ENCODE results near the gene GCA. TPM values are rescaled to one million over a fixed set of nuclear protein-coding genes. Genes with fewer than 3 reads are reported as not detected.
A peak's percentile ranks its signal among the peaks of the same experiment; 100 is the strongest.

GCA gene, protein sequence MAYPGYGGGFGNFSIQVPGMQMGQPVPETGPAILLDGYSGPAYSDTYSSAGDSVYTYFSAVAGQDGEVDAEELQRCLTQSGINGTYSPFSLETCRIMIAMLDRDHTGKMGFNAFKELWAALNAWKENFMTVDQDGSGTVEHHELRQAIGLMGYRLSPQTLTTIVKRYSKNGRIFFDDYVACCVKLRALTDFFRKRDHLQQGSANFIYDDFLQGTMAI
- 1.8 and 2.5 TPM in 2 replicates for polyA plus RNA-seq (2011; rRNA removed)
- polyA minus RNA-seq (2011; rRNA and poly(A)+ RNA removed) = 1.6 TPM in 1 of 2 replicates, not detected in the other

DNA sequence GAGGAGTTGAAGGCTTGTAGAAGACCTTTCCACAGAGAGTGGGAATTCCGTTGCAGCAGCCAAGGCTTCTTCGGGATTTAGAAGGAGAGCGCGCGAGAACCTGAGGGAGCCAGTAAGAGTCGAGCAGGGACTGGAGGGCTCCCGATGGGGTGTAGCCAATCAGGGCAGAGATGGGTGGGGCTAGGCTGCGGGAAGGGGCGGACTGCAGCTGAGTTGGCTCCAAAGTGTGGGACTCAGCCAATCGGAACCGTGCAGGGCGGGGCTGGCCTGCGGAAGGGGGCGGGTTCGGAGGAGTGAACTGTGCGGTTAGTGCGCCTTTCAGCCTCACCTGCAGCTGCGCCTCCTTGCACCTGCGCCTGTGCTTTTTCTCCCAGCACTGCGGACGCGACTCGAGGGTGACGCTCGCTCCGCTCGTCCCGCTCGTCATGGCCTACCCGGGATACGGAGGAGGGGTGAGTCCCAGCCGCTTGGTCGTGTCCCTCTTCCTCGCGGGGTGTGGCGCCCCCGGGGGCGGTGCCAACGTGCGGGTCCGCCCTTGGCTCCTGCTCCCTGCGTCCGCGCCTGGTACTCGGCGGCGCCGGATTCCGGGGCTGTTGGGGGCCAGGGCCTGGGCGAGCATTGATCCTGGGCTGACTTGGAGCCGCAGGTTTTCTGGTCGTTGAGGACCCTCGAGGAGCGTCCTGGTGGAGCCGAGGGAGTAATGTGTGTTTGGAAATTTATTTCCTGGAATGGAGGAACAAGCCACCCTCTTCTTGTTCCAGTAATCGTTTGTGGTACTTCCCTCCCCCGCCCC is at the start of gene GCA:
GCA (plus strand) TSS at position 309 of the 793 bp plus-strand sequence; CDS start at position 426, 117 bp downstream.
- TF ChIP-seq, protein P1, sequence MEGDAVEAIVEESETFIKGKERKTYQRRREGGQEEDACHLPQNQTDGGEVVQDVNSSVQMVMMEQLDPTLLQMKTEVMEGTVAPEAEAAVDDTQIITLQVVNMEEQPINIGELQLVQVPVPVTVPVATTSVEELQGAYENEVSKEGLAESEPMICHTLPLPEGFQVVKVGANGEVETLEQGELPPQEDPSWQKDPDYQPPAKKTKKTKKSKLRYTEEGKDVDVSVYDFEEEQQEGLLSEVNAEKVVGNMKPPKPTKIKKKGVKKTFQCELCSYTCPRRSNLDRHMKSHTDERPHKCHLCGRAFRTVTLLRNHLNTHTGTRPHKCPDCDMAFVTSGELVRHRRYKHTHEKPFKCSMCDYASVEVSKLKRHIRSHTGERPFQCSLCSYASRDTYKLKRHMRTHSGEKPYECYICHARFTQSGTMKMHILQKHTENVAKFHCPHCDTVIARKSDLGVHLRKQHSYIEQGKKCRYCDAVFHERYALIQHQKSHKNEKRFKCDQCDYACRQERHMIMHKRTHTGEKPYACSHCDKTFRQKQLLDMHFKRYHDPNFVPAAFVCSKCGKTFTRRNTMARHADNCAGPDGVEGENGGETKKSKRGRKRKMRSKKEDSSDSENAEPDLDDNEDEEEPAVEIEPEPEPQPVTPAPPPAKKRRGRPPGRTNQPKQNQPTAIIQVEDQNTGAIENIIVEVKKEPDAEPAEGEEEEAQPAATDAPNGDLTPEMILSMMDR (IDR thresholded peaks at IDR 0.05; ENCODE audit: low read depth, low read length) = no peak
- no peaks in the 10 kb centered on the region for H3K27me3 ChIP-seq (ENCODE audit: control insufficient read depth, insufficient read depth, low read length)
- POLR2A ChIA-PET = no interaction called here
- H3K27ac ChIP-seq (ENCODE audit: low read depth, low read length) = no peak within 1 kb of the TSS
- H3K4me3 ChIP-seq (ENCODE audit: low read depth, low read length) = peak within 1 kb of the TSS; percentile 82
- peaks cover 5% of the 10 kb centered on the region; the same call in 1 of the 2 replicates for H3K9me3 ChIP-seq (ENCODE audit: control insufficient read depth, insufficient read depth, low read length)
- peak; percentile 70 for DNase-seq (ENCODE audit: low read depth, low spot score)
- CTCF ChIA-PET = interaction anchor here (1.8 kb wide), 1 partner anchor 9 kb away, joined by 5 read pairs; no protein-coding TSS in a partner anchor

DNA sequence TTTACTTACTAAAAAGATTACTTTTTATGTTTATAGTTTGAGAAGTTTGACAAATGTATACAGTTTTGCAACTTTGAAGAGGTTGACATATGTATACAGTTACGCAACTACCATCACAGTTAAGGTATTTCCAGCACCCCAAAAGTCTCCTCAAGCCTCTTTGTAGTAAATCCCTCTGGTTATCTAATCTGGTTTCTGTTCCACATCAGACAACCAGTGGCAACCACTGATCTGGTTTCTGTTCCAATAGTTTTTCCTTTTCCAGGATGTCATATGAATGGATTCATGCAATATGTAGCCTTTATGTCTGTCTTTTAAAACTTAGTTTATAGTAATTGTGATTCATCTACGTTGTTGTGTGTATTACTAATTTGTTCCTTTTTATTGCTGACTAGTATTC is 48.9 kb upstream of the GCA start:
- ChIA-PET POLR2A (interaction anchor here (1.5 kb wide), 1 partner anchor 52 kb away, joined by 8 read pairs; the partner anchor contains the start of gene FAP), CTCF (interaction anchor here (0.7 to 14.0 kb wide), 5 partner anchors 13 to 144 kb away, joined by 3 to 344 read pairs (median 4); partner anchors contain the start of gene GCG)
- Histone ChIP-seq H3K4me3 (ENCODE audit: low read depth, low read length) (no peak overlapping the region), H3K27ac (ENCODE audit: low read depth, low read length) (no peak overlapping the region), H3K27me3 (ENCODE audit: control insufficient read depth, insufficient read depth, low read length) (no peaks in the 10 kb centered on the region), H3K9me3 (ENCODE audit: control insufficient read depth, insufficient read depth, low read length) (no peaks in the 10 kb centered on the region)
- no peak for DNase-seq (ENCODE audit: low read depth, low spot score)
- TF ChIP-seq, protein P1 (IDR thresholded peaks at IDR 0.05; ENCODE audit: low read depth, low read length) = no peak

DNA sequence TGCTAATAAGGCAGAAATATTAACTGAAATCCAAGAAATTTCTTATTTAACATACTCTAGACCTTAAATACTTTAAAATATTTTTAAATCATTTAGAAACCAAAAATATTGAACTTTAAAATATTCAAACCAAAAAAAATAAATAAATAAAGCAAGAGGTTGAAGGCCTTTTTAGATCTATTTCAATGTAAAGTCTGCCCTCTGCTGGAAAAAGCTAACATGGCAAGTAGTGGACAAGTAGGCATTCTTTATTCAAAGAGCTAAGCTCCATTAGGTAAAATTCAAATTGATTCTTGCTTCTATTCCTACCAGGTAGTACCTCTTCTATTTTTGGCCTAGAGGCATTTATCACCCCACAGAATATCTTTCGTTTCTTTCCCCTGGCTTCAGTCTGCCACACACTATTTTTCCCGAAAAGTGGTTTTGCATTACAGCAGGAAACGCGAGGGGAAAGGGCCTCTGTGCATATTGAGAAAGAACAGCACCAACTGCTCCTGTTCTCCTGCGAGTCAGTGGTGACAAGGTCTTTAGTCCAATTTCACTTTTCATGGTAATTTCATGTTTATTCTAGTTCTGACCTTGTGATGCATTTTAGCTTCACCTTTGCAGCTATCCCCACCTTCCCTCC is 45.9 kb upstream of the GCA start:
- TF ChIP-seq, protein P1 (IDR thresholded peaks at IDR 0.05; ENCODE audit: low read depth, low read length) = peak; percentile 77

DNA sequence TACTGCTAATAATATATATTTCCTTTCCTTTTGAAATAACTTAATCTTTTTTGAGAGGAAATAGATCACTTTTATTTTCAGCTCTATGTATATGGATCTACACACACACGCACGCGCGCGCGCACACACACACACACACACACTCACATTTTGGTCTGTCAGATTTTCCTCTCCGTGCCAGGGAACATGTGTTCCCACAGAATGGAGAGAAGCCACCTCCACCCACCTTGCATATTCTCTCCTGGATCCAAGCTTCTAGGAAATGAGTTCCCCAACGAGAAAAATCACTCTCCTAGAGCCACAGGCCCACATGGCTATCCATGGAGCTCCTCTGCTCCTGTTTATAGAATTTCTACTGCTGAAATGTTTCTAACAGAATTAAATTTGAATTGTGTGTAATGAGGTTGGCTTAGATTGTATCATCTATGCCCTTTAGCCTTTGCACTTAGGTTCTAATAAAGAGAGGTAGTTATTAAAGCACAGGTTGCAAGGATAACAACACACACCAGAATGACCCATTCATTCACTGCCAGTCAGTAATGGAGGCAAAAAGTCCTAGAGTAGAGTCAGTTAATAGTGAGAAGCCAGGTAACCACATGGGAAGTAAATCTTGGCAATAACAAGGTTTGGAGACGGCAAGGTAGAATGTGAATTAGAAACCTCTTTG is 45.1 kb upstream of the GCA start:
- Histone ChIP-seq H3K27ac (ENCODE audit: low read depth, low read length) (no peak overlapping the region), H3K9me3 (ENCODE audit: control insufficient read depth, insufficient read depth, low read length) (no peaks in the 10 kb centered on the region), H3K4me3 (ENCODE audit: low read depth, low read length) (no peak overlapping the region), H3K27me3 (ENCODE audit: control insufficient read depth, insufficient read depth, low read length) (no peaks in the 10 kb centered on the region)
- ChIA-PET POLR2A (interaction anchor here (1.0 to 3.1 kb wide), 2 partner anchors 56 to 78 kb away, joined by 3 to 13 read pairs; partner anchors contain the start of gene FAP), CTCF (interaction anchor here (0.6 to 14.0 kb wide), 55 partner anchors 8 to 1091 kb away, joined by 3 to 344 read pairs (median 6); partner anchors contain the start of genes DPP4, FAP, GCG and IFIH1)
- TF ChIP-seq, protein P1 (IDR thresholded peaks at IDR 0.05; ENCODE audit: low read depth, low read length) = no peak
- no peak for DNase-seq (ENCODE audit: low read depth, low spot score)

More for the DNA sequence above, 45.9 kb upstream of the GCA start:
- CTCF ChIA-PET = interaction anchor here (0.6 to 14.0 kb wide), 60 partner anchors 9 to 1091 kb away, joined by 3 to 344 read pairs (median 6); partner anchors contain the start of genes DPP4, FAP, GCG and IFIH1
- peak; percentile 44 for DNase-seq (ENCODE audit: low read depth, low spot score)
- POLR2A ChIA-PET = interaction anchor here (0.5 to 3.1 kb wide), 6 partner anchors 56 to 192 kb away, joined by 3 to 13 read pairs (median 3); partner anchors contain the start of gene FAP
- Histone ChIP-seq H3K27ac (ENCODE audit: low read depth, low read length) (no peak overlapping the region), H3K27me3 (ENCODE audit: control insufficient read depth, insufficient read depth, low read length) (no peaks in the 10 kb centered on the region), H3K4me3 (ENCODE audit: low read depth, low read length) (no peak overlapping the region), H3K9me3 (ENCODE audit: control insufficient read depth, insufficient read depth, low read length) (no peaks in the 10 kb centered on the region)

Measured in AG04450 (cell line).